Measurements from ENCODE around the gene RGS17.

GRCh38 chr6:153125032-153125431 lies 6.0 kb downstream of the RGS17 start:
- no peak for TF ChIP-seq CTCF (IDR thresholded peaks at IDR 0.05)
- no peak for TF ChIP-seq POLR2A (IDR thresholded peaks at IDR 0.05)

Measured in uterus (tissue), 2 donors.